H1 (cell line): ENCODE results near the gene KIAA1755. TPM values are rescaled to one million over a fixed set of nuclear protein-coding genes. Genes with fewer than 3 reads are reported as not detected.

Experiments used
- CTCF ChIA-PET: fragments of 300-600 bp; sonication (Branson Sonifier 250); formaldehyde crosslinking; loops from one replicate; lab custom pipeline; 2021; ENCODE audit not compliant: partially characterized antibody; lab: Charles Lee
- POLR2A ChIA-PET: fragments of 300-600 bp; sonication (Branson Sonifier 250); formaldehyde crosslinking; loops from one replicate; lab custom pipeline; 2021; ENCODE audit warnings: inconsistent platforms; ENCODE audit not compliant: partially characterized antibody; lab: Charles Lee
- DNase-seq, 2 experiments: peaks; one replicate each; pipeline versions ENCODE4 v3.0.0 to v3.0.0-alpha.2; 2010 to 2022; ENCODE audit warnings: low spot score in 2 of 2, low read depth in 1 of 2, mixed read lengths in 1 of 2
- FAIRE-seq: peaks from 2 replicates; lab custom pipeline; 2011; peaks lifted over from hg19 to GRCh38; lab: Jason Lieb, UNC
- H2AFZ ChIP-seq: 2 replicates; pipeline ENCODE4 v1.8.1; 2012; ENCODE audit warnings: low read length, inconsistent platforms
- H2AK5ac ChIP-seq: 2 replicates; pipeline ENCODE4 v1.6.1; 2013; ENCODE audit warnings: low read depth, low read length
- H2BK120ac ChIP-seq: replicated peaks from 2 replicates; pipeline ENCODE3; 2013; ENCODE audit warnings: low read depth, low read length, inconsistent platforms
- H2BK12ac ChIP-seq: 2 replicates; pipeline ENCODE4 v1.6.1; 2013; ENCODE audit warnings: low read depth, low read length
- H2BK15ac ChIP-seq: 2 replicates; pipeline ENCODE4 v1.6.1; 2013; ENCODE audit warnings: low read length
- H2BK20ac ChIP-seq: 2 replicates; pipeline ENCODE4 v1.6.1; 2013; ENCODE audit warnings: low read length
- H2BK5ac ChIP-seq: 2 replicates; pipeline ENCODE4 v1.6.1; 2013; ENCODE audit warnings: low read depth, low read length
- H3K14ac ChIP-seq: 2 replicates; pipeline ENCODE4 v1.6.1; 2013; ENCODE audit warnings: inconsistent platforms; ENCODE audit not compliant: insufficient read length
- H3K18ac ChIP-seq: 2 replicates; pipeline ENCODE4 v1.6.1; 2013; ENCODE audit warnings: low read length; ENCODE audit errors: extremely low read depth
- H3K23ac ChIP-seq: 2 replicates; pipeline ENCODE4 v1.6.1; 2013; ENCODE audit warnings: inconsistent platforms; ENCODE audit not compliant: insufficient read length
- H3K23me2 ChIP-seq: 2 replicates; pipeline ENCODE4 v1.6.1; 2013; ENCODE audit warnings: low read depth, low read length
- H3K27ac ChIP-seq: 2 replicates; pipeline ENCODE4 v1.6.1; 2011; ENCODE audit warnings: low read depth, low read length, inconsistent platforms
- H3K27me3 ChIP-seq, 4 experiments: replicated peaks in 1 of 4; 1 replicate in 1 of 4; 2 replicates in 3 of 4; pipeline versions ENCODE4 v1.6.1 to v1.8.1; 2011 to 2013; ENCODE audit warnings: low read length in 3 of 4, mild to moderate bottlenecking in 3 of 4, inconsistent platforms in 2 of 4, mixed read lengths in 2 of 4, moderate library complexity in 1 of 4; ENCODE audit not compliant: control insufficient read depth in 3 of 4, insufficient read depth in 3 of 4; ENCODE audit errors: extremely low read depth in 1 of 4
- H3K36me3 ChIP-seq, 4 experiments: 2 replicates each; pipeline versions ENCODE4 v1.6.1 to v1.8.1; 2011 to 2013; ENCODE audit warnings: mild to moderate bottlenecking in 4 of 4, low read length in 3 of 4, moderate library complexity in 2 of 4, control low read depth in 1 of 4, inconsistent platforms in 1 of 4; ENCODE audit not compliant: insufficient read depth in 4 of 4, control insufficient read depth in 2 of 4
- H3K4ac ChIP-seq: replicated peaks from 2 replicates; pipeline ENCODE3; 2013; ENCODE audit warnings: low read length, low read depth, mixed read lengths, inconsistent platforms; ENCODE audit not compliant: insufficient read length
- H3K4me1 ChIP-seq, 4 experiments: replicated peaks in 1 of 4; 1 replicate in 1 of 4; 2 replicates in 3 of 4; pipeline versions ENCODE4 v1.6.1 to v1.8.1; 2011 to 2013; ENCODE audit warnings: low read length in 3 of 4, inconsistent platforms in 2 of 4, mixed read lengths in 1 of 4; ENCODE audit not compliant: insufficient read depth in 4 of 4, control insufficient read depth in 3 of 4
- H3K4me2 ChIP-seq, 2 experiments: 2 replicates each; pipeline versions ENCODE4 v1.6.1 to v1.8.1; 2011 to 2013; ENCODE audit warnings: low read depth in 2 of 2, low read length in 2 of 2, control low read depth in 1 of 2, inconsistent platforms in 1 of 2, mild to moderate bottlenecking in 1 of 2; ENCODE audit not compliant: insufficient read depth in 1 of 2
- H3K4me3 ChIP-seq, 4 experiments: fragments of 200-600, 300-600 bp in 1 of 4; sonication (generic), shearing (Covaris generic), sonication (Bioruptor Twin) in 1 of 4; 2 replicates each; pipeline versions ENCODE4 v1.5.1 to v1.8.1; 2011 to 2016; ENCODE audit warnings: low read length in 4 of 4, low read depth in 3 of 4, control low read depth in 2 of 4, inconsistent platforms in 2 of 4, mild to moderate bottlenecking in 2 of 4, mixed read lengths in 1 of 4, moderate library complexity in 1 of 4; ENCODE audit not compliant: insufficient read depth in 2 of 4; ENCODE audit errors: extremely low read depth in 1 of 4
- H3K56ac ChIP-seq: replicated peaks from 2 replicates; pipeline ENCODE3; 2013; ENCODE audit warnings: low read depth, mild to moderate bottlenecking, mixed read lengths, low read length, inconsistent platforms; ENCODE audit not compliant: insufficient read length
- H3K79me1 ChIP-seq: 2 replicates; pipeline ENCODE4 v1.6.1; 2013; ENCODE audit warnings: low read depth, low read length, control low read depth
- H3K79me2 ChIP-seq, 2 experiments: 2 replicates each; pipeline versions ENCODE4 v1.6.1 to v1.8.1; 2012 to 2013; ENCODE audit warnings: low read length in 2 of 2, mild to moderate bottlenecking in 2 of 2, inconsistent platforms in 1 of 2; ENCODE audit not compliant: insufficient read depth in 2 of 2, control insufficient read depth in 1 of 2
- H3K9ac ChIP-seq, 4 experiments: replicated peaks in 1 of 4; 1 replicate in 1 of 4; 2 replicates in 3 of 4; pipeline versions ENCODE4 v1.6.1 to v1.8.1; 2011 to 2013; ENCODE audit warnings: low read depth in 3 of 4, low read length in 3 of 4, control low read depth in 2 of 4, mild to moderate bottlenecking in 2 of 4, moderate library complexity in 2 of 4, inconsistent platforms in 1 of 4; ENCODE audit errors: extremely low read depth in 1 of 4
- H3K9me3 ChIP-seq, 2 experiments: 2 replicates each; pipeline versions ENCODE4 v1.6.1 to v1.8.1; 2012 to 2013; ENCODE audit warnings: mild to moderate bottlenecking in 2 of 2, moderate library complexity in 2 of 2, control low read depth in 1 of 2, inconsistent platforms in 1 of 2, low read depth in 1 of 2, low read length in 1 of 2, mixed read lengths in 1 of 2; ENCODE audit not compliant: insufficient read depth in 2 of 2
- H4K20me1 ChIP-seq, 2 experiments: replicated peaks in 1 of 2; 2 replicates each; pipeline versions ENCODE3 to v1.8.1; 2011 to 2013; ENCODE audit warnings: inconsistent platforms in 2 of 2, low read length in 2 of 2, mild to moderate bottlenecking in 1 of 2; ENCODE audit not compliant: insufficient read depth in 2 of 2, control insufficient read depth in 1 of 2
- H4K5ac ChIP-seq: 2 replicates; pipeline ENCODE4 v1.6.1; 2013; ENCODE audit warnings: low read length, low read depth, mixed read lengths, inconsistent platforms; ENCODE audit not compliant: insufficient read length
- H4K8ac ChIP-seq: 2 replicates; pipeline ENCODE4 v1.8.0; 2013; ENCODE audit warnings: mild to moderate bottlenecking, moderate library complexity, low read length, inconsistent platforms; ENCODE audit not compliant: insufficient read depth; ENCODE audit errors: extremely low read depth
- H4K91ac ChIP-seq: replicated peaks from 2 replicates; pipeline ENCODE3; 2013; ENCODE audit warnings: low read length, mixed read lengths, inconsistent platforms; ENCODE audit not compliant: insufficient read length
- BACH1 ChIP-seq: IDR thresholded peaks from 2 replicates; pipeline ENCODE4 v1.6.1; 2012; ENCODE audit warnings: low read length, improper control_type of control experiment
- CTBP2 ChIP-seq: IDR thresholded peaks from 2 replicates; pipeline ENCODE4 v1.7.0; 2011; ENCODE audit warnings: borderline replicate concordance, mild to moderate bottlenecking, moderate library complexity, mixed read lengths, low read length; ENCODE audit not compliant: insufficient read depth, insufficient read length
- CTCF ChIP-seq, 3 experiments: IDR thresholded peaks; 1 replicate in 2 of 3; 2 replicates in 1 of 3; pipeline versions ENCODE4 v1.5.1 to v1.6.1; 2011; ENCODE audit warnings: low read length in 3 of 3, mild to moderate bottlenecking in 3 of 3, inconsistent platforms in 2 of 3, low read depth in 1 of 3, moderate library complexity in 1 of 3; ENCODE audit not compliant: insufficient read depth in 1 of 3; ENCODE audit errors: control extremely low read depth in 1 of 3
- JUND ChIP-seq: IDR thresholded peaks from 2 replicates; pipeline ENCODE4 v1.6.1; 2011; ENCODE audit warnings: mild to moderate bottlenecking, improper control_type of control experiment, low read length
- KDM1A ChIP-seq: fragments of 200-600, 300-600 bp; sonication (generic); IDR thresholded peaks from 2 replicates; pipeline ENCODE4 v1.7.1; 2016; ENCODE audit warnings: mild to moderate bottlenecking, low read length, borderline replicate concordance
- KDM5A ChIP-seq: fragments of 200-600 bp; IDR thresholded peaks from 2 replicates; pipeline ENCODE4 v1.7.1; 2012; ENCODE audit warnings: mild to moderate bottlenecking, low read length, inconsistent platforms, mixed read lengths
- NANOG ChIP-seq: IDR thresholded peaks from 2 replicates; pipeline ENCODE4 v1.6.1; 2011; ENCODE audit warnings: low read length, low read depth, mild to moderate bottlenecking, inconsistent platforms; ENCODE audit not compliant: insufficient read depth, poor library complexity, severe bottlenecking
- SIX5 ChIP-seq: IDR thresholded peaks from 2 replicates; pipeline ENCODE4 v1.6.1; 2011; ENCODE audit warnings: mild to moderate bottlenecking, low read depth, low read length
- SP4 ChIP-seq: IDR thresholded peaks from 2 replicates; pipeline ENCODE4 v1.6.1; 2012; ENCODE audit warnings: low read length, inconsistent platforms
- TEAD4 ChIP-seq: IDR thresholded peaks from 2 replicates; pipeline ENCODE4 v1.6.1; 2012; ENCODE audit warnings: low read depth, low read length, inconsistent platforms, mixed read lengths
- WGBS, 2 experiments: shearing (Covaris generic) in 1 of 2; methylation state at CpG; one replicate each; pipeline versions ENCODE4 v1.1.6 to v1.1.7; 2013 to 2015; ENCODE audit warnings: low lambda C conversion rate in 2 of 2, mixed read lengths in 2 of 2, inconsistent platforms in 1 of 2, low coverage in 1 of 2, missing lambda C conversion rate in 1 of 2; ENCODE audit not compliant: insufficient replicate concordance in 2 of 2, insufficient coverage in 1 of 2, insufficient read length in 1 of 2; ENCODE audit errors: extremely low coverage in 1 of 2, missing lambda C conversion rate in 1 of 2; 5-methylcytosine and 5-hydroxymethylcytosine counted together
- polyA plus RNA-seq, 7 experiments: library from polyadenylated mRNA; depleted of rRNA in 3 of 7; stranded (reverse) in 5 of 7; unstranded in 2 of 7; fragments of >200 nt in 5 of 7; fragments of 200-250 nt in 2 of 7; gene quantifications; 1 replicate in 5 of 7; 2 replicates in 1 of 7; 4 replicates in 1 of 7; pipeline versions ENCODE4 v1.2.1 to v1.2.3, GENCODE V29; 2011 to 2013; ENCODE audit warnings: missing spikeins in 2 of 7, mixed read lengths in 2 of 7
- total RNA-seq: library from RNA; stranded (reverse); fragmentation: NEBNext Ultra II Directional; extraction: Animal tissue kit (Norgen Biotek cat#: 25700); gene quantifications from 2 replicates; pipeline ENCODE4 v1.2.1, GENCODE V29; 2021

The KIAA1755 gene
- total and polyA plus RNA-seq, 2 of the 8 experiments (the other 6 are each of a cell fraction or from before 2014, with no cell fraction given), result 0.23 TPM; not detected in 1

- Histone ChIP-seq H3K56ac (no peak overlapping the region), H2BK5ac (no peak overlapping the region), H2BK20ac (no peak overlapping the region), H3K4me1 (no peaks in the 10 kb centered on the region), H3K36me3 (no peaks in the 10 kb centered on the region), H3K4ac (no peak overlapping the region), H3K27ac (no peak overlapping the region), H2BK12ac (no peak overlapping the region), H3K9me3 (no peaks in the 10 kb centered on the region), H3K79me1 (no peaks in the 10 kb centered on the region), H2AFZ (no peak overlapping the region), H4K5ac (no peak overlapping the region), H2AK5ac (no peak overlapping the region), H3K18ac (no peak overlapping the region), H4K20me1 (no peaks in the 10 kb centered on the region), H3K23ac (no peak overlapping the region), H3K79me2 (no peaks in the 10 kb centered on the region), H3K23me2 (no peaks in the 10 kb centered on the region), H3K4me2 (no peak overlapping the region), H3K27me3 (no peaks in the 10 kb centered on the region), H4K91ac (no peak overlapping the region), H3K9ac (no peak overlapping the region), H2BK15ac (no peak overlapping the region), H3K14ac (no peak overlapping the region), H4K8ac (no peak overlapping the region), H2BK120ac (no peak overlapping the region), H3K4me3 (no peak overlapping the region)
- FAIRE-seq, result no peak
- POLR2A ChIA-PET, result no interaction called here
- DNase-seq, result no peak
- 85% methylated on average over 4 of the region's 4 CpGs; no CpG with 5 or more reads in 1 of the 2 experiments for WGBS, 2 experiments
- CTCF ChIA-PET, result interaction anchor here (1.2 to 4.7 kb wide), 5 partner anchors 7 to 136 kb away, joined by 3 to 41 read pairs (median 12); no protein-coding TSS in a partner anchor
- TF ChIP-seq CTBP2, result no peak
- no peak for TF ChIP-seq SIX5
- TF ChIP-seq CTCF (IDR thresholded peaks at IDR 0.05; ENCODE audit: control extremely low read depth in 1 of 3, insufficient read depth in 1 of 3, low read depth in 1 of 3, low read length in 3 of 3), result no peak
- no peak for TF ChIP-seq JUND
- TF ChIP-seq TEAD4, result no peak
- no peak for TF ChIP-seq KDM1A
- TF ChIP-seq SP4, result no peak
- no peak for TF ChIP-seq KDM5A
- TF ChIP-seq BACH1, result no peak
- no peak for TF ChIP-seq NANOG
Observed at GRCh38 chr20:38209054-38209675, 51.4 kb downstream of the KIAA1755 start.
